ENCODE data around the gene LIPT2. TPM values are rescaled to one million over a fixed set of nuclear protein-coding genes. Genes with fewer than 3 reads are reported as not detected.
"Not testable (repeated sequence)": the region's sequence is repeated elsewhere in the genome, so short reads cannot be mapped to it uniquely, and the experiment has no call there.

LIPT2 gene
- total RNA-seq, result 10.5 TPM

DNA sequence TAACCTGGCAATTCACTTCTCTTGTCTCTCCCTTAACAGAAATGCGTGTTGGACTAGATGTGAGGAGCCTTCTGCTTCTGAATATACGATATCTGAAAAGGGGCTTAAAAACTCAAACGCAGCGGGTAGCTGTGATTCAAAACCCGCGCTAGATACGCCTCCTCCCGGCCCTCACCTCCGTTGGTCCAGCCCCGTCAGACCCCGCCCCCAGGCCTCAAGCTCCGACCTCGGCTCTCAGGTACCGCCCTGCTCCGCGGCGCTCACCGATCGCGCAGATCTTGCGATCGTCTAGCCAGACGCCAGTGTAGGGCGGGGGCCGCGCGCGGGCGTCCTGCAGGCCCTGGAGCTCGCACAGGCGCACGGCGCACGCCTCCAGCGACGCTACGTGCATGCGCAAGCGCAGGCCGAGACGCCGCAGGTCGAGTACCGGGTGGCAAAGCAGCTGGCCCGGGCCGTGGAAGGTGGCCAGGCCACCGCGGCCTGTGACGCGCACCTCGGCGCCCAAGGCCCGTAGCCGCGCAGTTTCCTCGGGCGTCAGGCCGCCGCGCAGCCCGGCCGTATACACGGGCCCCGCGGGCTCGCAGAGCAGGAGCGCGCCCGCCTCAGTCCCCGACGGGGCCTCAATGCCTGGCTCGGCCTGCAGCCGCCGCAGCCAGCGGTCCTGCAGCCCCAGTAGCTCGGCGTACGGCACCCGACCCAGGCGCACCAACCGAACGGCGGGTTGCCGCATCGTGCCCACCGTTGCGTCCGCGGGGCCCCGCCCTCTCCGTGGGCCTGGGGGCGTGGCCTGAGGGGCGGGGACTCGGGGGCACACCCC, at the start of gene LIPT2:
Gene LIPT2 (minus strand): TSS at position 751 of the 817 bp plus-strand sequence. CDS start 21 bp downstream, at position 730.
- no peaks in the 10 kb centered on the region for H3K9me3 ChIP-seq (ENCODE audit: low read depth, low read length)
- H3K4me3 ChIP-seq (ENCODE audit: low read length), result peak within 1 kb of the TSS; percentile 91
- no peaks in the 10 kb centered on the region for H3K27me3 ChIP-seq (ENCODE audit: insufficient read depth, low read length)
- H3K4me1 ChIP-seq (ENCODE audit: insufficient read depth, low read length), result peaks cover 17% of the 10 kb centered on the region

GRCh38 chr11:74541466-74541865, 47.9 kb upstream of the LIPT2 start:
- no peak overlapping the region for H3K4me3 ChIP-seq (ENCODE audit: low read length)
- H3K27me3 ChIP-seq (ENCODE audit: insufficient read depth, low read length), result no peaks in the 10 kb centered on the region
- no peaks in the 10 kb centered on the region for H3K4me1 ChIP-seq (ENCODE audit: insufficient read depth, low read length)
- H3K9me3 ChIP-seq (ENCODE audit: low read depth, low read length), result no peaks in the 10 kb centered on the region

DNA sequence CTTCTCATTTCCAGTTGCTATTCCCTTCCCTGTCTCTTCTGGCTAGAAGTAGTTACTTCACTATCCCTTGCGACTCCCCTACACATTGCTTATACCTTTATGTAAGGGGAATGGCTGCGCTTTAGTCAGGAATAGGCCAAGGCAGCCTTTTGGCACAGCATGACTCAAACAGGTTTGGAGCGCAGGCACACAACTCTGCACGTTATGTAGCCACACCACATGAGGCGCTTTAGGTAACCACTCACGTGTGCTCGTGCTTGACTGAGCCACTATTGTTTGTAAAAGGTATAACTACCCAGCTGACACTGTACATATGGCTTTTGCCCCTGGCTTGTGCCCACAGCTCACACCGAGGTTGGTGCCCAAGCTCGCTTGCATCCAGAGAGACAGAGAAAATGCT, 46.7 kb upstream of the LIPT2 start:
- H3K9me3 ChIP-seq (ENCODE audit: low read depth, low read length), result no peaks in the 10 kb centered on the region
- no peak overlapping the region for H3K4me3 ChIP-seq (ENCODE audit: low read length)
- H3K27me3 ChIP-seq (ENCODE audit: insufficient read depth, low read length), result no peaks in the 10 kb centered on the region
- H3K4me1 ChIP-seq (ENCODE audit: insufficient read depth, low read length), result no peaks in the 10 kb centered on the region

DNA sequence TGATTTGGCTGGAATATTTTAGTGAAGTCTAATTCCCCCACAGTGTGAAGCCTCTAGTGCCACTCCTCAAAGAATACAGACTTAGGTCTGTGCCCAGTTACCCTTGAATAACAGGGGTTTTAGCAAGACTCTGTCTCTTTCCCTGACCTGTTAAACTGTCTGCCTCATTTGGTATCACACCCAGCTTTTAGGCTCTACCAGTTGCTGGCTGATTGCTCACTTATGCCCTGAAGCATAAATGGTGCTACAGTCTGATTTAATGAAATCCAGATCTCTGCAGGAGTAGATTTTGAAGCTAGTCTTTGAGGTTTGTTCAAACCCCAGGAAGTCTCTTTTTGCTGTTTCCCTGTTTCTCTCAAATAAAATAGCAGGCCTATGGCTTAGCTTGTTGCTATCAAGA, 45.2 kb upstream of the LIPT2 start:
- H3K4me3 ChIP-seq (ENCODE audit: low read length), result no peak overlapping the region
- H3K9me3 ChIP-seq (ENCODE audit: low read depth, low read length), result no peaks in the 10 kb centered on the region
- no peaks in the 10 kb centered on the region for H3K4me1 ChIP-seq (ENCODE audit: insufficient read depth, low read length)
- no peaks in the 10 kb centered on the region for H3K27me3 ChIP-seq (ENCODE audit: insufficient read depth, low read length)

DNA sequence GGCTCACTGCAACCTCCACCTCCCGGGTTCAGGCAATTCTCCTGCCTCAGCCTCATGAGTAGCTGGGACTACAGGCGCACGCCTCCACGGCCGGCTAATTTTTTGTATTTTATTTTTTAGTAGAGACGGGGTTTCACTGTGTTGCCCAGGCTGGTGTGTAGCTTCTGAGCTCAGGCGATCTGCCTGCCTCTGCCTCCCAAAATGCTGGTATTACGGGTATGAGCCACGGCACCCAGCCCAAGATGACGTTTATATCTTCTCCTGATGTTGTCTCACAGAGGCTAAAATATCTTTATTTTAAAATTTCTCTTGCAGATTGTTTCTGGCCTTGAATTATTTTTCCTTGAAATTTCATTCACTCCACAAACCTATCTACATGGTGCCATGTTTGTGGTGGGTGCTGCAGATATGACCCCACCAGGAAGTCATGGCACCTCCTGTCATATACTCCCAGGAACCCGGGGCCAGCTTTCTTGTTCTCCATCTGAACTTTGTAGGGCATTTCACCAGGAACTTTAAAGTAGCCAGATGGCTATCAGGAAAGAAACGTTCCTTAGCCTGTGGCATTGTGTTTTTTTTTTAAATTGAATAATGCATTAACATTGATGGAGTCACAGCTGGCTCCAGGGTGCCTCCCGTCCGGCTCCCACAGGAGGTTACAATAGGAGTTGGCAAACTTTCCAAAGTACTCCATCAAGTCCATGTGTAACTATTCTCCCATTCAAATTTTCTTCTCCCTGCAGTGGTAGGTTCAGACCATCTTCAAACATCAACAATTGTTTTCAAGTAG, 42.0 kb upstream of the LIPT2 start:
- Histone ChIP-seq H3K4me3 (ENCODE audit: low read length) (no peak overlapping the region), H3K27me3 (ENCODE audit: insufficient read depth, low read length) (no peaks in the 10 kb centered on the region), H3K4me1 (ENCODE audit: insufficient read depth, low read length) (no peaks in the 10 kb centered on the region), H3K9me3 (ENCODE audit: low read depth, low read length) (no peaks in the 10 kb centered on the region)

DNA sequence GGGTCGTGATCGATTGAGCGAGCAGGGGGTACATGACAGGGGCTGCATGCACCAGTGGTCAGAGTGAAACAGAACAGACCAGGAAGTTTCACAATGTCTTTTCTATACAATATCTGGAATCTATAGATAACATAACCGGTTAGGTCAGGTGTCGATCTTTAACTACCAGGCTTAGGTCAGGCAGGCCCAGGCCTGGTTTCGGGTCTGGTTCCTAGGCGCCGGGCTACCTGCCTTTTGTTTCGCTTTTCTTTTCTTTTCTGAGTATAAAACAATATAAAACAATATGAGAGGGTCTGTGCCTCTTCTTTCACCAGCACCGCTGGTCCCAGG, 41.4 kb upstream of the LIPT2 start:
- not testable (repeated sequence) for H3K4me3 ChIP-seq (ENCODE audit: low read length); H3K4me1 ChIP-seq (ENCODE audit: insufficient read depth, low read length); H3K9me3 ChIP-seq (ENCODE audit: low read depth, low read length)

DNA sequence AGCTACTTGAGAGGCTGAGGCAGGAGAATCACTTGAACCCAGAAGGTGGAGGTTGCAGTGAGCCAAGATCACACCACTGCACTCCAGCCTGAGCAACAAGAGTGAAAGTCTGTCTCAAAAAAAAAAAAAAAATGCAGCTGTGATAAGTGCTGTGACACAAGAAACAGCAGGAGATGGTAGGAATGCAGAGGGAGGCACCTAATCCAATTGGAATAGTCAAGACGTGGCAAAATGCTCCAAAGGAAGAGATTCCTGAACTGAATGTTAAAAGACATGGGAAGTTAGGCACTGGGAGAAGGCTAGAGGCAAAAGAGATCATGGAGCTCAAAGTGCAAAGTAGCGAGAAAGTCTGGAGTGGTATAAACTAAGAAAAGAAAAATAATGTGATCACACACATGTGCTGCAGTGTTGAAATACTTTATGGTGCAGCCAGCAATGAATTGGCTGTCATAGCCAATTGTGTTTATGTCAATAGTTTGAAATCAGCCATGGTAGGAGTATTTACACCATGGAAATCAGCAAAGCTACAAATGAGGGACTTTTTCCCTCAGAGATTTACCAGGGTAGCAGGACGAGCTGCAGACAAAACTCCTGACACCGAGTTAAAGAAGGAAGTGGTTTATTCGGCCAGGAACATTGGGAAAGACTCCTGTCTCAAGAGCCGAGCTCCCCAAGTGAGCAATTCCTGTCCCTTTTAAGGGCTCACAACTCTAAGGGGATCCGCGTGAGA, 40.9 kb upstream of the LIPT2 start:
- Histone ChIP-seq H3K9me3 (ENCODE audit: low read depth, low read length) (no peaks in the 10 kb centered on the region), H3K27me3 (ENCODE audit: insufficient read depth, low read length) (no peaks in the 10 kb centered on the region), H3K4me3 (ENCODE audit: low read length) (no peak overlapping the region), H3K4me1 (ENCODE audit: insufficient read depth, low read length) (no peaks in the 10 kb centered on the region)

More for the DNA sequence above, 41.4 kb upstream of the LIPT2 start:
- H3K27me3 ChIP-seq (ENCODE audit: insufficient read depth, low read length), result not testable (repeated sequence)

- no peaks in the 10 kb centered on the region for H3K27me3 ChIP-seq (ENCODE audit: insufficient read depth, low read length)
- H3K4me3 ChIP-seq (ENCODE audit: low read length), result no peak overlapping the region
- no peaks in the 10 kb centered on the region for H3K9me3 ChIP-seq (ENCODE audit: low read depth, low read length)
- H3K4me1 ChIP-seq (ENCODE audit: insufficient read depth, low read length), result no peaks in the 10 kb centered on the region
Observed at GRCh38 chr11:74533421-74533820, 39.9 kb upstream of the LIPT2 start.

DNA sequence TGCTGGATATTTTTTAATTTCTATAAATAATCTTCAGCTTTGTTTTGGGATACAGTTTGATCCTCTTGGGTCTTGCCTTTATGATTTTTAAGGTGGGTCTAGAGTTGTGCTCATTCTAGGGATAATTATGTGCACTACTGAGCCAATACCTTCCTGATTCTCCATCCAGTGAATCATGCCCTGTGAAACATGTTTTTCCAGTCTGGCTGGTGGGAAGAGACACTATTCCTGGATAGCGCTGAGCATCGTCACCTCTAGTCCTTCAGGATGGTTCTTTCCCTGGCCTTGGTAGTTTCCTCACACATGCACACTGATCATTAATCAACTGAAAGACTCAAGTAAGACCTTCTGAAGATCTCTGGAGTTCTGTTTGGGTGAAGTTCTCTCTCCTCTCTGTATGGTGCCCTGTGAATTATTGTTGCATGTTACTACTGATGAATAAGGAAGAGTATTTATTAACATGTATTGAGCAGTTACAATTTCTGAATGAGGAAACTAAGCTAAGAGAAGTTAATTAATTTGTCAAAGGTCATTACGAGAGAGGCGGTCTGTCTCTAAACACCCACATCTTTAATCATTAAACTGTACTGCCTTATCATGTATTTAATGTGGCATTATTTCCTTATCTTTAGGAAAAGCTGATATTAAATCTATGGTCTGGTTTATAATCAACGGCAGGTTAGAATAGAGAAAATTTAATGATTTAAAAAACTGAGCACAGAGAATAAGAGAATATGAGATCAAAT, 39.1 kb upstream of the LIPT2 start:
- no peak overlapping the region for H3K4me3 ChIP-seq (ENCODE audit: low read length)
- no peaks in the 10 kb centered on the region for H3K27me3 ChIP-seq (ENCODE audit: insufficient read depth, low read length)
- H3K4me1 ChIP-seq (ENCODE audit: insufficient read depth, low read length), result no peaks in the 10 kb centered on the region
- no peaks in the 10 kb centered on the region for H3K9me3 ChIP-seq (ENCODE audit: low read depth, low read length)

DNA sequence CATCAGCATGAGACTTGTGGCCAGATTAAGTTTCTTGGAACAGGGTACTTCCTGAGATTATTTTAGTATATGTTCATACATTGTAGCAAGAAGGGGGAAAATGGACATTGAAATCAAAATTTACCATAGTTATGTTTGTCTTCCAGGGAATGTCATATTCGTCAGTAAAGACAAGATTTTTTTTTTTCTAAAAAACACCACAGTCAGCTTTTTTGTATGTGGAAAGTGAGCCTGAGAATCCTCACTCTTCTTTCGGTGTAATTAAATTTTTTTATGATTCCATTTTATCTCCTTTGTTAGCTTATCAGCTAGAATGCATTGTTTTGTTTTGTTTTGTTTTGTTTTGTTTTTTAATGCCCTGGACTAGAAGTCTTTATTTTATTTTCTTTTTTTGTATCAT, 31.5 kb upstream of the LIPT2 start:
- Histone ChIP-seq H3K4me1 (ENCODE audit: insufficient read depth, low read length) (no peaks in the 10 kb centered on the region), H3K27me3 (ENCODE audit: insufficient read depth, low read length) (no peaks in the 10 kb centered on the region), H3K9me3 (ENCODE audit: low read depth, low read length) (no peaks in the 10 kb centered on the region), H3K4me3 (ENCODE audit: low read length) (no peak overlapping the region)

DNA sequence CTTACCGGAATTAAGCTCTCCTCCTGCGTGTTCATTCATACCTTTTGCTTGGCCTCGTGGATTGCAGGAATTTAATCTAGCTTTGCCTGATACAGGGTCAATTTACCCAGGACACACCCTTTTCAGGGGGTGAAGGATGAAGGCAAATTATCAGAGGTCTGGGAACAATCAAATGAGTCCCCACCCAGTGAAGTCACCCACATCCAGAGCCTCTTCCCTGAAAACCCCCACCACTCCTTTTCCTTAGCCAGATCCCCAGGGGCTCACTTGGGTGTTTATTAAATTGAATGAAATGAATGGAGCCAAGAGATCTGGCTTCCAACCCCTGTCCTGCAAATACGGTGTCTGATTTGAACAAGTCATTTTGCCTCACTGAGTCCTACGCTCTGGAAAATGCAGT, 31.0 kb upstream of the LIPT2 start:
- Histone ChIP-seq H3K4me1 (ENCODE audit: insufficient read depth, low read length) (no peaks in the 10 kb centered on the region), H3K27me3 (ENCODE audit: insufficient read depth, low read length) (no peaks in the 10 kb centered on the region), H3K9me3 (ENCODE audit: low read depth, low read length) (no peaks in the 10 kb centered on the region), H3K4me3 (ENCODE audit: low read length) (no peak overlapping the region)

- no peak overlapping the region for H3K4me3 ChIP-seq (ENCODE audit: low read length)
- no peaks in the 10 kb centered on the region for H3K4me1 ChIP-seq (ENCODE audit: insufficient read depth, low read length)
- no peaks in the 10 kb centered on the region for H3K27me3 ChIP-seq (ENCODE audit: insufficient read depth, low read length)
- no peaks in the 10 kb centered on the region for H3K9me3 ChIP-seq (ENCODE audit: low read depth, low read length)
Observed at GRCh38 chr11:74522776-74523175, 29.3 kb upstream of the LIPT2 start.

DNA sequence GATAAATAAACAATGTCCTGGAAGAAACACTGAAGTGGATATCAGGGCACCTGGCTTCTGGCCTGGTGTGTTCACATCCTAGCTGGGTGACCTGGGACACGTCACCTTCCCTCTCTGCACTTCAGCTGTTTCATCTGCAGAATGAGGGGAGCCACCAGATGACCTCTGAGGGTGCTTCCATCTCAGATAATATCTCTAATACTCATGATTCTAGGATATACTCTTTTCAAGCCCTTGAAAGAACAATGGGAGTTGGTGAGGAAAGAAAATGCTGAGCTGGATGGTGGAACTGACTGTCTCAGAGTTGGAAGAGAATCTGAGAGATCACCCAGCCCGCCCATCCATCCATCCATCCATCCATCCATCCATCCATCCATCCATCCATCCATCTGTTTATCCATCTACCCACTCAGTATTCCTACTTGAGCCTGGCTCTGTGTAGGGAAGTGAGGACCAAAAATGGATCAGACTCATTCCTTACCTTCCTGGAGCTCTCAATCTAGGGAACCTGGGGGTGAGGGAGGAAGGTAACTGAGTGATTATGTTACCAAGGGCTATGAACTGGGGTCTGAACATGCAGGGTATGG, 28.2 kb upstream of the LIPT2 start:
- no peaks in the 10 kb centered on the region for H3K9me3 ChIP-seq (ENCODE audit: low read depth, low read length)
- peaks cover under 1% of the 10 kb centered on the region for H3K27me3 ChIP-seq (ENCODE audit: insufficient read depth, low read length)
- H3K4me1 ChIP-seq (ENCODE audit: insufficient read depth, low read length), result no peaks in the 10 kb centered on the region
- H3K4me3 ChIP-seq (ENCODE audit: low read length), result no peak overlapping the region

- Histone ChIP-seq H3K27me3 (ENCODE audit: insufficient read depth, low read length) (peaks cover 3% of the 10 kb centered on the region), H3K4me1 (ENCODE audit: insufficient read depth, low read length) (no peaks in the 10 kb centered on the region), H3K9me3 (ENCODE audit: low read depth, low read length) (no peaks in the 10 kb centered on the region), H3K4me3 (ENCODE audit: low read length) (no peak overlapping the region)
Observed at GRCh38 chr11:74520927-74521665, 27.6 kb upstream of the LIPT2 start.
